ENCODE results near the gene COX4I1.

COX4I1 gene

GRCh38 chr16:85844169-85844481, 44.6 kb downstream of the COX4I1 start:
- no peak for DNase-seq

- DNase-seq, result no peak
Observed at GRCh38 chr16:85844786-85845185, 45.3 kb downstream of the COX4I1 start.

DNA sequence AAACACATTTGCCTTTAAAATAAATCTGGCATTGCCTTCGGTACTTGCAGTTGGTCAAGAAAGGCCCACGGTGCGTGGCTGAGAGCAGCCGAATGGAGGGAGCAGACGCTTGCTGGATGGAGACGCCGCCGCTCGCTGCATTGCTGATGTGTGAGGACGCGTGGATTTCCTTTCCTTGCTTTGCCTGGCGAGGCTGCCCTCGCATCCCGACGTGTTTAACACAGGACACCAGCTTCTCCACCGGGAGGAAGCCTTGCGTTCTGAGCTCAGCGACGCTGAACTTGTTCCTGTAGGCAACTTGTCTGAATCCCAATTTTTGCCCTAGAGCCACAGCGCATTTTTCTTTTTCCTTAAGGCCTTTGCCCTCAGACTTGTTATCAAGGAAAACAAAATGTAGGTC, 45.8 kb downstream of the COX4I1 start:
- DNase-seq, result no peak

DNA sequence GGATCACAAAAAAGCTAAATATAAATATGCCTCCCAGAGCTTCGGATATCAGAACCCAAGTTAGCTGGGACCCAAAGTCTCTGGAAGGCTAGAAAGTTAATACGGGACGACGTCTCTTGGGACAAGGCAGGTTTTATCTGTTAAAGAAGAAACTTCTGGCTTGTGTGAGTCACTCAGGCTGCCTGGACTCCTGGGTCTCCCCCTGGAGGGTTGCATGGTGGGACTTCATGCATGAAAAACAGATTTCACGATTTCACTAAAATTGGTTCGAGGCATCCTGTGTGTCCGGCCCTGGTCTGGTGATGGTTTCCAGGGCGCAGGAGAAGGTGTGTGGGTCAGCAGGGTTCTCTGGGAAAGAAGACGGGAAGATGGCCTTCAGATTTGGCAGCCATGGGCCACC, 47.0 kb downstream of the COX4I1 start:
- DNase-seq, result no peak

GRCh38 chr16:85847036-85847435, 47.5 kb downstream of the COX4I1 start:
- no peak for DNase-seq

GRCh38 chr16:85847681-85848601, 48.4 kb downstream of the COX4I1 start:
- no peak for DNase-seq

DNA sequence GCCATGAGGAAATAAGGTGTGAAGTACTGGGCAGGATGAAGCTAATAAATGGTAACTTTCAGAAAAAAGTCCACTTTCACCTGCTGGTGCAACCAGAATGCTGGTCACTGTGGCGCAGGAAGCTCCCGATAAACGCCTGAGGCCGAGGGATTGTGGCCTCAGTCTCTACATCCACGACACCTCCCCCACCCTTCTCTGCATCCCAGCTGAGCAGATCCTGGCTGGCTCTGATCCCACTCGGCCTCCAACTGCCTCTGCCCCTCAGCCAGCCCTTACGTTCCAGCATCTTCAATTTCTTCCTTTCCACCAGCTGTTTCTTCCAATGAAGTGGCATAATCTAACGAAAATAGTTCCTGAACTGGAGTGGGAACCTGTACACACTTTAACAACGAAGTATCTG, 49.5 kb downstream of the COX4I1 start:
- no peak for DNase-seq

DNA sequence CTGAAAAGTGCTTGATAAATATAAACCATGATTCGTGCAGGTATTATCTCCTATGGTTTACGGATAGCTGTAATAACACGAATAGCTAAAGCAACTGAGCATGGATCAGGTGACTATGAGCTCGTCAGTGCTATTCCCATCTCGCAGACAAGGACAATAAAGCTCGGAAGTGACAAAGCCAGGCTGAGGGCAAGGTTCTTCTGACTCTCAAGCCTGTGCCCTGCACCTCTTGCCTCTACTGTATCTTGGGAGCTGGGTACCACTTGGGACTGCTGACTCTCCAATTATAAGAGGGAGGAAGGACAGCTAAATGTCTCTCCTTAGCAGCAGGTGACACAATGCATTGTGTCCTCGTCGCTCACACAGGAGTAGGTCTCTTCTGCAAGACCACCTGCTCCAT, 49.9 kb downstream of the COX4I1 start:
- no peak for DNase-seq

DNA sequence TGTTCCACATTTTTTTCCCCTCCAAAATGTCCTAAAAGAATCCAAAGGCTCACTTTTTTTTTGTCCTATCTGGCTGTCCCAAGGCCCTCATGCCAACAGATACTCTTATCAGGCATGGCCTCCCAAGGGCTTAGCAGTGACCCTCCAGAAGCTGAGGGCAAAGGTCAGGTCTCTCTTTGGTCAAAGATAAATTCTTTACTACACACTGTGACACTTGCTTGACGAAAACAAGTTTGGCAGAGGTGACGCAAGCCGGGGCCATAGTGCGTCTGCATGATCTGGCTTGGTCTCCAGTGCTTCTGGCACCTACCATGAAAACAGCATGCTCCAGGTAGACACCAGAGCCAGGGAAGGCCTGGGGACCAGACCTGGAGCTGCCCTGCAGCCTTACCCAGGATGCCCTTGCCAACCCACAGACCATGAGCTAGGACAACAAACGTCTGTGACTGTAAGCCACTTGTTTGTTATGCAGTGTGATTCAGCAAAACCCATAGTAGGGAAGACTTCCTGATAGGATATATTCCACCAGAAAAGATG, 50.9 kb downstream of the COX4I1 start:
- DNase-seq, result no peak

GRCh38 chr16:85851034-85851785, 51.7 kb downstream of the COX4I1 start:
- no peak for DNase-seq

DNA sequence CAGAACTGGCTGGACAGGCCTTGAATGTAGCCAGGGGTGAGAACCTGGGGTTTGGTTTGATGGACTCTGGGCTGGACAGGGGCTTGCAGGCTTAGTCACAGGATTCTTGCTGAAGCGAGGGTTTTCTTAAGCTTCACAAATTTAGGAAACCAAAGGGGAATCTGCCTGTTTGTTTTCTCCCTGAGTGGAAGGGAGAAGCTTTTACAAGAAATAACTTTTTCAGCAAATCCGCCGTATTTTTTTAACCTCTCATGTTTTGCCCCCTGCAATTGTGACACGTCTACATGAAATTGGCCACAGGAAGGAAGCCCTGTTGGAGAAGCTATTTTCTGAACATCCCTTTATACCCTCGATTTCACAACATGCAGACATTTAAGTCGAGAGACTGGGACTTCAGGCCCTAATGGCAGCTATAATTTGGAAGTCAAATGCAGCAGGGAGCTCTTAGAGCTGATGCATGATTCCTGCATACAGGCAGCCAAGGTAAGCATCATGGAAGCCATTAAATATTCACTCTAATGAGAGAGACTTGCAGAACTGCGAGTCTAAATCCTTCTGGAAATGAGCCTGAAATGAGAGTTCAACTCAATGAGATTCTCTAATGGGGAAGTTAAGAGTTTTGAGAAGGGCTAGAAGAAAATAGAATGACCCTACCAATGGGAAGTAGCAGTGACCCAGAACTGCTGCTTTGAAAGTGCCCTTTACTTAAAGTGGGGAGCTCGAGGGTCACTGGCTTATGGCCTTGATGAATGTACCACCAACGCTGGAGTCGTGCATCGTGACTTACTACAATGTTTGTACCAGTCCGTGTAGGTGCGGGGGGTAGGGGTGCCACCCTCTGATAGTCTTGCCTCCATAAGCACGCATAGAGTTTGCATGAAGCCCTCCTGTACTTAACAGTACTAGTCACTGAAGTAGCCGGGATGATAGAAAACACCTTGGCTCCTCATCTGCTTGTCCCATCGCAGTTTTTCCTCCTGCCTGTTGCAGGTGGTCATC, 54.4 kb downstream of the COX4I1 start:
- DNase-seq, result no peak

- DNase-seq, result no peak
Observed at GRCh38 chr16:85854935-85855334, 55.4 kb downstream of the COX4I1 start.

DNA sequence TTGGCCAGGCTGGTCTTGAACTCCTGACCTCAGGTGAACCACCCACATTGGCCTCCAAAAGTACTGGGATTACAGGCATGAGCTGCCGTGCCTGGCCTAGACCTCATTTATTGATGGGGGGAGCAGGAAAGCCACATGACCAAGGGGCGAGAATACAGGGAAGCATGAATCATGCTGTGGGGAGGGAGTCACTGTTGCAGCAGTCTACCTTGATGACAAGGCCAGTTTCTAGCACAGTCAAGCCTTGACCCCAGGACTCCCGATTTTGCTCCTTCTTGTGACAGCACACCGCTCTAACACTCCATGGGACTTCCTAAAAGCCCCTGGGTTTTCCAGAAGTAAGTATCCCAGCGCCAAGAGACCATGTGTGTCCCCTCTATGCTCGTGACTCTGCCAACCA, 56.6 kb downstream of the COX4I1 start:
- no peak for DNase-seq

- no peak for DNase-seq
Observed at GRCh38 chr16:85856585-85856984, 57.1 kb downstream of the COX4I1 start.

Measured in GDM1 (cell line).